Activated T-cell treated with anti-CD3 and anti-CD28 coated beads, Interleukin-2, amount 50 U/mL, for 24 hours (primary cell): Measurements from ENCODE around the gene ILK.

Experiments
- DNase-seq: peaks from one replicate; pipeline ENCODE4 v3.0.0-alpha.2; 2020
- H3K27ac Mint-ChIP-seq: 2 replicates; pipeline ENCODE4 v1.8.0; 2020; ENCODE audit warnings: mild to moderate bottlenecking, mixed read lengths
- H3K27me3 Mint-ChIP-seq: 2 replicates; pipeline ENCODE4 v1.8.0; 2020; ENCODE audit warnings: mixed read lengths
- H3K36me3 Mint-ChIP-seq: 2 replicates; pipeline ENCODE4 v1.8.0; 2020; ENCODE audit warnings: low read depth, mixed read lengths
- H3K4me1 Mint-ChIP-seq: 2 replicates; pipeline ENCODE4 v1.8.0; 2020; ENCODE audit warnings: low read depth, mixed read lengths
- H3K4me3 Mint-ChIP-seq: 2 replicates; pipeline ENCODE4 v1.8.0; 2020; ENCODE audit warnings: mild to moderate bottlenecking, moderate library complexity, mixed read lengths
- H3K9me3 Mint-ChIP-seq: 2 replicates; pipeline ENCODE4 v1.8.0; 2020; ENCODE audit warnings: mixed read lengths

Gene ILK

GRCh38 chr11:6568191-6568918 is 35.2 kb upstream of the ILK start:
- H3K36me3 Mint-ChIP-seq: peaks cover 36% of the 10 kb centered on the region
- no peak for DNase-seq
- H3K4me1 Mint-ChIP-seq: no peaks in the 10 kb centered on the region
- peak overlapping the region; percentile 32 for H3K27ac Mint-ChIP-seq
- no peaks in the 10 kb centered on the region for H3K27me3 Mint-ChIP-seq
- H3K4me3 Mint-ChIP-seq: no peak overlapping the region
- no peaks in the 10 kb centered on the region for H3K9me3 Mint-ChIP-seq

- H3K36me3 Mint-ChIP-seq: peaks cover 35% of the 10 kb centered on the region
- H3K27me3 Mint-ChIP-seq: no peaks in the 10 kb centered on the region
- H3K4me1 Mint-ChIP-seq: no peaks in the 10 kb centered on the region
- H3K9me3 Mint-ChIP-seq: no peaks in the 10 kb centered on the region
- no peak overlapping the region for H3K27ac Mint-ChIP-seq
- DNase-seq: no peak
- no peak overlapping the region for H3K4me3 Mint-ChIP-seq
These were observed 33.9 kb upstream of the ILK start for GRCh38 chr11:6569706-6570105.

- no peak for DNase-seq
- Mint-ChIP-seq H3K4me1 (peaks cover 5% of the 10 kb centered on the region), H3K4me3 (no peak overlapping the region), H3K27me3 (no peaks in the 10 kb centered on the region), H3K9me3 (no peaks in the 10 kb centered on the region), H3K27ac (no peak overlapping the region), H3K36me3 (peaks cover 35% of the 10 kb centered on the region)
These were observed 32.7 kb upstream of the ILK start for GRCh38 chr11:6570691-6571427.

- Mint-ChIP-seq H3K4me1 (peaks cover 5% of the 10 kb centered on the region), H3K27me3 (no peaks in the 10 kb centered on the region), H3K27ac (no peak overlapping the region), H3K9me3 (no peaks in the 10 kb centered on the region), H3K36me3 (peaks cover 37% of the 10 kb centered on the region), H3K4me3 (no peak overlapping the region)
- no peak for DNase-seq
These were observed 32.1 kb upstream of the ILK start for GRCh38 chr11:6571434-6572008.

GRCh38 chr11:6572215-6572614 is 31.4 kb upstream of the ILK start:
- Mint-ChIP-seq H3K4me1 (peaks cover 5% of the 10 kb centered on the region), H3K27me3 (no peaks in the 10 kb centered on the region), H3K9me3 (no peaks in the 10 kb centered on the region), H3K27ac (no peak overlapping the region), H3K4me3 (no peak overlapping the region), H3K36me3 (peaks cover 36% of the 10 kb centered on the region)
- DNase-seq: no peak

GRCh38 chr11:6574816-6575715 is 28.5 kb upstream of the ILK start:
- no peak for DNase-seq
- no peaks in the 10 kb centered on the region for H3K27me3 Mint-ChIP-seq
- H3K4me3 Mint-ChIP-seq: no peak overlapping the region
- H3K9me3 Mint-ChIP-seq: no peaks in the 10 kb centered on the region
- H3K27ac Mint-ChIP-seq: no peak overlapping the region
- H3K36me3 Mint-ChIP-seq: peaks cover 36% of the 10 kb centered on the region
- peaks cover 5% of the 10 kb centered on the region for H3K4me1 Mint-ChIP-seq

- no peak for DNase-seq
- H3K9me3 Mint-ChIP-seq: no peaks in the 10 kb centered on the region
- no peak overlapping the region for H3K4me3 Mint-ChIP-seq
- peaks cover 42% of the 10 kb centered on the region for H3K36me3 Mint-ChIP-seq
- H3K27me3 Mint-ChIP-seq: no peaks in the 10 kb centered on the region
- no peak overlapping the region for H3K27ac Mint-ChIP-seq
- peaks cover 5% of the 10 kb centered on the region for H3K4me1 Mint-ChIP-seq
These were observed 26.9 kb upstream of the ILK start for GRCh38 chr11:6576471-6577373.

GRCh38 chr11:6578134-6578533 is 25.4 kb upstream of the ILK start:
- no peak for DNase-seq
- peaks cover 44% of the 10 kb centered on the region for H3K36me3 Mint-ChIP-seq
- peaks cover 4% of the 10 kb centered on the region for H3K9me3 Mint-ChIP-seq
- no peaks in the 10 kb centered on the region for H3K27me3 Mint-ChIP-seq
- peaks cover 5% of the 10 kb centered on the region for H3K4me1 Mint-ChIP-seq
- no peak overlapping the region for H3K4me3 Mint-ChIP-seq
- H3K27ac Mint-ChIP-seq: no peak overlapping the region

GRCh38 chr11:6579681-6580080 is 23.9 kb upstream of the ILK start:
- Mint-ChIP-seq H3K9me3 (peaks cover 14% of the 10 kb centered on the region), H3K36me3 (peaks cover 58% of the 10 kb centered on the region), H3K27ac (no peak overlapping the region), H3K4me1 (peaks cover 5% of the 10 kb centered on the region), H3K27me3 (no peaks in the 10 kb centered on the region), H3K4me3 (no peak overlapping the region)
- DNase-seq: no peak

- no peak overlapping the region for H3K27ac Mint-ChIP-seq
- DNase-seq: no peak
- no peaks in the 10 kb centered on the region for H3K27me3 Mint-ChIP-seq
- peaks cover 75% of the 10 kb centered on the region for H3K36me3 Mint-ChIP-seq
- peaks cover 18% of the 10 kb centered on the region for H3K9me3 Mint-ChIP-seq
- no peak overlapping the region for H3K4me3 Mint-ChIP-seq
- H3K4me1 Mint-ChIP-seq: no peaks in the 10 kb centered on the region
These were observed 20.0 kb upstream of the ILK start for GRCh38 chr11:6583584-6583983.

GRCh38 chr11:6584528-6584927 is 19.0 kb upstream of the ILK start:
- no peaks in the 10 kb centered on the region for H3K4me1 Mint-ChIP-seq
- no peak overlapping the region for H3K27ac Mint-ChIP-seq
- H3K9me3 Mint-ChIP-seq: peaks cover 18% of the 10 kb centered on the region
- H3K27me3 Mint-ChIP-seq: no peaks in the 10 kb centered on the region
- H3K36me3 Mint-ChIP-seq: peaks cover 77% of the 10 kb centered on the region
- no peak for DNase-seq
- no peak overlapping the region for H3K4me3 Mint-ChIP-seq

- no peak overlapping the region for H3K27ac Mint-ChIP-seq
- H3K4me1 Mint-ChIP-seq: no peaks in the 10 kb centered on the region
- no peak for DNase-seq
- peaks cover 79% of the 10 kb centered on the region for H3K36me3 Mint-ChIP-seq
- peaks cover 18% of the 10 kb centered on the region for H3K9me3 Mint-ChIP-seq
- H3K4me3 Mint-ChIP-seq: no peak overlapping the region
- H3K27me3 Mint-ChIP-seq: no peaks in the 10 kb centered on the region
These were observed 16.9 kb upstream of the ILK start for GRCh38 chr11:6586434-6587359.
